GM11168 (cell line): Measurements from ENCODE around the gene NAA20.

Experiments
- in situ Hi-C: fragments of 300-500 bp; cut with MboI; formaldehyde crosslinking; loops from one replicate; pipeline ENCODE4 v1.12.0; 2022; ENCODE audit warnings: low sequenced_read_pairs; ENCODE audit not compliant: unreplicated experiment

Gene NAA20, protein sequence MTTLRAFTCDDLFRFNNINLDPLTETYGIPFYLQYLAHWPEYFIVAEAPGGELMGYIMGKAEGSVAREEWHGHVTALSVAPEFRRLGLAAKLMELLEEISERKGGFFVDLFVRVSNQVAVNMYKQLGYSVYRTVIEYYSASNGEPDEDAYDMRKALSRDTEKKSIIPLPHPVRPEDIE

DNA sequence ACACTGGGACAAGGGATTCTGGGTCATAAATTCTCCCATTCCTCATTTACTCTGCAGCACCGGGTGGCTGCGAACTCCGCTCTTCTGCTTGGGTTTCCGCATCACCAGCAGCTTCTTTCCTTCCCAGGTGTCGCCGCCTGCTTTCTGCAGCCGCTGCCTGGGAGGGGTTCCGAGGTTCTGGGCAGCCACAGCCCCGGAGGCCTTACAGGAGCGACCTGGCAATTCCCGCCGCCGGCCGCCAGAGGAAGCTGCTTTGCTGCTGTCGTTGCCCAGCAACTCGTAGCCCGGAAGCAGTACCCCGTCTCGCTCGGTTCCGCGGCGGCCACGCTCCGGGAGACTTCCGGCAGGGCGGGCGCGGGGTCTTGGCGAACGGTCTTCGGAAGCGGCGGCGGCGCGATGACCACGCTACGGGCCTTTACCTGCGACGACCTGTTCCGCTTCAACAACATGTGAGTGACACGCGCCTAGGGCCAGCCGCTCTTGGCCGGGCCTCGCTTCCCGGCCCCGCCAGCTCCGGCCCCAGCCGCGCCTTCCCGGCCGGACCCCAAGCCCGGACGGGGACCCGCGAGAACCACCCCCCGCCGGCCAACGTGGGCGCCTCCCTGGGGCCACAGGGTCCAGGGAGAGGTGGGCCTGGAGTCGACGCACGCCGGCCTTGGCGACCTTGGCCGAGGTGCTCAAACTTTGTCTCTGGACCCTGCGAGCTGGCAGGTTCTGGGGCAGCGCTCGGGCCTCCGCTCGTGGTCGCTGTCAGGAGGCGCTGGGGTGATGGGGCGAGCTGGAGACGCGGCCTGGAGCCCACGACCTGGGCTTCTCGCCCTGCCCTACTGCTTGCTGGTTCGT is at the start of gene NAA20:
Gene NAA20, plus strand, starts transcription at position 362 of the 843 bp plus-strand sequence. Its CDS starts 35 bp downstream, at position 397.
- in situ Hi-C loops: no loop called here

DNA sequence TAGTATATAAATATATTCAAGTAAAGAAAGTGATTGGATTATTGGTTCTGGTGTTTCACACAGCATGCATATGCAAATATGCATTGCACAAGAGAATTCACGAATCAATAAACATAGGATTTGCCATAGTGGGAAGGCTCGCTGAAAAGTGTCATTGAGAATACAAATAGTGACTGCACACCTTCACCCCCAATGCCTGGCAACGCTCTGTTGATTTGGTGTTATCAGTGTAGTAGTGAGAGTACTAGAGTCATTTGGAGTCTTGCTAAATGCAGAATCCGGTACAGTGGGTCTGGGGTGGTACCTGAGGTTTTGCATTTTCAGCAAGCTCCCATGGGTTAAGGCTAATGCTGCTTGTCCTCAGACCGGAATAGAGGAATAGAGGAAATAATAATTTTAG is 49.7 kb upstream of the NAA20 start:
- in situ Hi-C loops: no loop called here

DNA sequence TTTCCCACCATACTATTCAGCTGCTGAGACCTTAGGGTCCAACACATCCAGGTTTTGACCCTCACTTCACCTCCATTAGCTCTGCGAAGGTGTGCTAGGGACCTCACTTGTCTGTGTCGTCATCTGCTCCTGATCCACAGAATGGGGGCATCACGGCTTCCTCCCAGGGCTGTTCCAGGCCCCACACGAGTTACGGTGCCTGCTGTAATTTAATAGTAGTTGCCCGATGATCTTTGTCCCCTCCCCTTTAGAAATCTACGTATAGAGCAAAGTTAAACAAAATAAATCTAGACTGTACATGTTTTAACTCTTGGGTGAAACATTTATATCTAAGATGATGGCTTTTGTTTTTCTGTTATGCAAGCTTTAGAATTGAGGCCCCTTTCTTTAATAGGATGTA is 49.1 kb upstream of the NAA20 start:
- in situ Hi-C loops: no loop called here

DNA sequence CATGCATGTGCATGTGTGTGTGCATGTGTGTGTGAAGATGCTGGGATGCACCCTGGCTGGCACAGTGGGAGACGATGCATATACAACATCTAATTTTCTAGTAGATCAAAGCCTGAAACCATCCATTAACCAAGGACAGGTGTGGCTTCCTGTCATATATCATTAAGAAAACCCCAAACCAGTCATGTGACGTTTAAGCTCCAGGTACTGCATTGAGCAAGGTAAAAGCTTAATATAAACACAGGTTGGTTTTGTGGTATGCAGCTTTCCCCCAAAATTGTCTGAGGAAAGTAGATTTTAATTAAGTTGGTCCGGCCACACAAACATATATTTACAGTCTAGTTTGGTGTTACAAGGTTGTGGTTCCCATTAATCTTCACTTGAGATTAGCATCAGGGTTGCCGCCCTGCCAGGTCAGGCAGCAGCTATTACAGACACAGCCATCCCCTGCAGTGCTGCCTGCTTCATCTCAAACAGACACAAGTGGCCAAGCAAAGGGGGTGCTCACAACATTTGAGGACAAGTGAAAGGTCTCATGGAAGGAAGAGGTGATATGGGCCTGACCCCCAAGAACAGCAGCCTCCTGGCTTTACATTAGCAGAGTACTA is 48.6 kb upstream of the NAA20 start:
- in situ Hi-C loops: no loop called here

DNA sequence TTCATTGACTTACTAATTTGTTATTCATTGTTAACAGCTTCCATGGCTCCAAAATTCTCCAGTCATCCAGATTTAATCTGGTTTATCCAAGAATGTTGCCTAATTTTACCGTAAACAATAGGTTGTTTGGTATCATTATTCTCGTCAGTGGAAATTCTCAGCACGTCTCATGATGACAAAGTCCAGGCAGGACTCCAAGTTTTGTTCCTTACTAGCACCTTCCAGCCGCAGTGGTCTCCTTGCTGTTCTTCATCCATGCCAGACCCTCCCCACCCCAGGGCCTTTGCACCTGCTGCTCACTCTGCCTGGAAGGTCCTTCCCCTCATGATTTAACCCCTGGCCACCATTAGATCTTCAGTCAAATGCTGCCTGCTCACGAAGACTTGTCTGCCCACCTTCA is 48.1 kb upstream of the NAA20 start:
- in situ Hi-C loops: no loop called here

DNA sequence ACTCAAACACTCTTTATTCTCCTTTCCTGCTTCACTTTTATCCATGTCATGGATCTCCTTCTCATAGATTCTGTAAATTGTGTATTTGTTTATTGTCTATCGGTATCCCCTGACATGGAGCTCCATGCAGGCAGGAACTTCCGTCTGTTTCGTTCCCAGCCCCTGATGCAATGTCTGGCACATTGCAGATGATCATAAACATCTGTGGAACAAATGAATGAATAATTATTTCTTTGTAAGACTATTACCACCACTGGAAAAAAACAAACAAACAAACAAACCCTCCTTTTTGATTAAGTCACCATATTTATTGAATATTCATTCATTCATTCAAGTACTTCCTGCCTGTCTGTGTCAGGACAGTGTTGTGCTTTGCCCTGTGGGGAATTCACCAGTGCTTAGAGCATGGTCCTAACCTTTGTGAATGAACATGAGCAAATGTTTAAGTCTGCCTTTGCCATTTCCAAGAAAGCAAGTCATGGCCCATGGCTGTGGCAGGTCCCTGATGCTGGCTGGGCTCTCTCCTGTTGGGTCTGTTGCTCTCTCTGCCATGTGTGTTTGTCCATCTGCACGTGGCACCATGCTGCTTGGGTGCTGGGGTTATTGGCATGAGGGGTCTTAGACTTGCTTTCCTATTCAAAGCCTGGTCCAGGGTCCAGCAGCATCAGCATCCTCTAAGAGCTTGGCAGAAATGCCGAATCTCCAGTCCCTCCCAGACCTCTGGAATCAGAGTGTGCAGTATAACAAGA is 47.5 kb upstream of the NAA20 start:
- in situ Hi-C loops: no loop called here

DNA sequence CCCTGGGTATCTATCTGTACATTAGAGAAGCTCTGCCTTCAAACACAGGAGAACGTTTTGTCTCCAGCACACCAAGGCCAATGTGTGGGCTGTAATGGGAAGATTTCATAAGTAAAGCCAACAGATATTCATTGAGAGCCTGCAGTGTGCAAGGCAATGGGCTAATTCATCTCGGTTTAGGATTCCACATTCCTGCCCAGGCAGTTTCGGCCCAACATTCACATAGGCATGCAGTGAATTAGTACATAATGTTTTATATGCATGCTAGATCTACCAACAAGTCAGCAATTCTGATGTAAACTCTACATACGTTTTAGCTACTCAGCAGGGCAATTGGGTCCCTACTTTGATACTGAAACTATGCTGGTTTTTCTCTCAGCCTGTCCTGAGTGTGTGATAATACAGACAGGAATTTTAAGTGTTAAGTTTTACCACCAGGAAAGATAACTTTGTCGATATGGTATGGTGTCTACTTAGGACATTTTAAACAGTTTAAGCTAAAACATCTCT is 46.9 kb upstream of the NAA20 start:
- in situ Hi-C loops: no loop called here

DNA sequence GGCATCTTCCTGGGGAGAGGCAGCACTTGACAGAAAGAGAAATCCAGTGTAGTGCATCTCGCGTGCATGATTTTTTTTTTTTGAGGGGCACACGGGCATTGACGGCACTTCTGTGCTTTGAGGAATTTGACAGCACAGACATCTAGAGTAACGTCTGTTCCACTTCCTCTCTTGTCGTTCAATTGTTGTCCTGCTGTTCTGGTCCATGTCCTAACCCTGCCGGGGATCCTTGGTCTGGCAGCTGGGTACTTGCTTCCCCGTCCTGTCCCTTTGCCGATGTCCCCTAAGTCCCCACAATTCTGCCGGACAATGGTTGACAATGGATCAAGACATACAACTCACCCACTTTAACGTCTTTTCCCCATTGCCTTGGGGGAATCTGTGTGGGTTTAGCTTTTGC is 46.0 kb upstream of the NAA20 start:
- in situ Hi-C loops: no loop called here

DNA sequence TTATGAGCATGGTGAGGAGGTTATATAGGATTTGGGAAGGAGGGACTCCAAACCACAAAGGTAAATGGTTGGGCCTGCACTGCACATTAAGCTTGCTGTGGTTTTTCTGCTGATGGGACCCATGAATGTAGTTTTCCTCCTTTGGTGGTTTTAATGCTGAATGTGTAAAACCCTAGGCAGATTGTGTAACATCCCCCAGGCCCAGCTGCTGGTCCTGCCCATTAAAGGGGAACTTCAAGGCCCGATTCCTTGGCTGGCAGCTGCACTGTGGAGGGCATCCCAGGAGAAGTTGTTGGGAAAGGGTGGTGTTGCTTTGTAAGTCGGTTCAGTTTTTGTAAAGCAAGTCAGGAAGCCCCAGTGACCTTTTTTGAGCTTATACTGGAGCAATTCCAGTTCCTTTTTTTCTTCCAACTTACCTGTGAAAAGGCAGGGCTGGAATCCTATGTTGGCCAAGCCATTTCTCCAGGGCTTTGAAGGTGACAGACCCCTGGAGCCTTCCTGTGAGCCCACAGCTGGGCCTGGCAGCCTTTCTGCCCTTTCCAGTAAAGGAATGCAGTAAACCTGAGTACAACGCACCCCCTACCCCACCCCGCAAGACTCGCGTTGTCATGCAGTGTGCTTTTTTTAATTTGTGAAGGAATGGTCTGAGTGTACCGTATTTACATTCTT is 43.1 kb upstream of the NAA20 start:
- in situ Hi-C loops: no loop called here

DNA sequence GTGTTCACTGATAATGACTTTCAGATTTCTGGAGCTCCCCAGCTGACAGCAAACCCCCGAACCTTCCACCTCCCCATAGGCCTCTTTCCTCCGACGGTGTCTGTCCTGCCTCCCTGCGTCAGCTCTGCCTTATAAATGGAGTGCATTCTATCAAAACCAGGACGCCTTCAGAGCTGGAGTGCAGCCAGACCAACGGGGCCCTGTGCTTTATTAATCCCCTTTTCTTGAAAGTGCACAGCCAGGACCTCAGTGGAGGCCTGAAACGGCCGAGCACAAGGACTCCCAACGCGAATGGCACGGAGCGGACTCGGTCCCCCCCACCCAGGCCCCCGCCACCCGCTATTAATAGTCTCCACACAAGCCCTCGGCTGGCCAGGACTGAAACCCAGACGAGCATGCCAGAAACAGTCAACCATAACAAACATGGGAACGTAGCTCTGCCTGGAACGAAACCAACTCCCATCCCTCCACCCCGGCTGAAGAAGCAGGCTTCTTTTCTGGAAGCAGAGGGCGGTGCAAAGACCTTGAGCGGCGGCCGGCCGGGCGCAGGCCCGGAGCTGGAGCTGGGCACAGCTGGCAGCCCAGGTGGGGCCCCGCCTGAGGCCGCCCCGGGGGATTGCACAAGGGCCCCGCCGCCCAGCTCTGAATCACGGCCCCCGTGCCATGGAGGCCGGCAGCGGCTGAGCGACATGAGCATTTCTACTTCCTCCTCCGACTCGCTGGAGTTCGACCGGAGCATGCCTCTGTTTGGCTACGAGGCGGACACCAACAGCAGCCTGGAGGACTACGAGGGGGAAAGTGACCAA is 42.3 kb upstream of the NAA20 start:
- in situ Hi-C loops: no loop called here

DNA sequence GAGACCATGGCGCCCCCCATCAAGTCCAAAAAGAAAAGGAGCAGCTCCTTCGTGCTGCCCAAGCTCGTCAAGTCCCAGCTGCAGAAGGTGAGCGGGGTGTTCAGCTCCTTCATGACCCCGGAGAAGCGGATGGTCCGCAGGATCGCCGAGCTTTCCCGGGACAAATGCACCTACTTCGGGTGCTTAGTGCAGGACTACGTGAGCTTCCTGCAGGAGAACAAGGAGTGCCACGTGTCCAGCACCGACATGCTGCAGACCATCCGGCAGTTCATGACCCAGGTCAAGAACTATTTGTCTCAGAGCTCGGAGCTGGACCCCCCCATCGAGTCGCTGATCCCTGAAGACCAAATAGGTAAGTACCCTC is 41.7 kb upstream of the NAA20 start:
- in situ Hi-C loops: no loop called here

DNA sequence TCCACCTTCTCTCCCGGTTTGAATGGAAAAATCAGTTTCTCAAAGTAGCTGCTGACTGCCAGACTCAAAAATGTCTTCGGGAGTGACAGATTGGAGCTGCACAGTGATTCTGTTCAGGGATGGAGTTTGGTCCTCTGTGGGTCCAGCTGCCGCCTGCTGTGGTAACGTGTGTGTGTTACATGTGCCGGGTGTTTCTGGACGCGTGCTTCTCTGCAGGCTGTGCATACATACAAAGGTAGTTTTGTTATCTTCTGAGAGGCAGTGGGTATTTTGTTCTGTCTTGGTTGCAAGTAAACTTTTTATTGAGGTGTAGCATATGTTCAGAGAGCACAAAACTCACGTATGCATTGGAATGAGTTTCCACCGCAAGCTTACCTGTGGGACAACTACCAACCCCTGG is 41.3 kb upstream of the NAA20 start:
- in situ Hi-C loops: no loop called here

DNA sequence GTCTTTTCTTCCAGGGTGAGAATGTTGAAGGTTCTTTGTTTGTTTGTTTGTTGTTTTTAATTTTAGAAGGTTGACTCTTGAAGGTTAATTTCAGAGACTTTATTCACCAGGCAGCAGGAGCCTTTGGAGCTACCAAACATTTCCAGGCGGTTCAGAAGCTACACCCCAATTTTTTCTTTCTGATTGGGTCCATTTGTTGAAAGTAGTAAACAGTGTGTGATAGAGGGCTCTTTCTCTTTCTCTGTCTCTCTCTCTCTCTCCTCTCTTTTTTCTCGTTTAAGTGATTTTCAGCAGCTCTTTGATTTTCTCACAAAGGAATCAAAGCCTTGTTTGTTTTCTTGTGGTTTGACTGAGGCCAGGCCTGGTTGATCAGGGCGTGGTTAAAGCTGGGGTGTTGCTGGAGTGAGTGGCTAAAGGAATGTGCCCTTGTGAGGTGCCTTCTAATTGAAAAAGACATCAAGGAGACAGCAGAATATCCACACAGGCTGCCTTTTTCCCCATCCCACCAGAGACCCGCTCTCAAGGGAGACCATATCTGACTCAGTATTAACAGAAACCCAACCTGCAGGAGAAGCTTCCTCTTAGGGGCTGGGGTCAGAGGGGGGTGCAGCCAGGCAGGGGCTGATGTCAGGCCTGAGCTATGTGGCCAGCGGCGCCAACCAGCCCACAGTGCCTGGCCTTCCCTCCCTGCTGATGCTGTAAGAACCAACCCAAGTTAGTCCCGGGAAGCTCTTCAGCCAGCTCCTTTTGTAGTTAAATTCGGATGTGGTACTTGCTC is 40.4 kb upstream of the NAA20 start:
- in situ Hi-C loops: no loop called here

DNA sequence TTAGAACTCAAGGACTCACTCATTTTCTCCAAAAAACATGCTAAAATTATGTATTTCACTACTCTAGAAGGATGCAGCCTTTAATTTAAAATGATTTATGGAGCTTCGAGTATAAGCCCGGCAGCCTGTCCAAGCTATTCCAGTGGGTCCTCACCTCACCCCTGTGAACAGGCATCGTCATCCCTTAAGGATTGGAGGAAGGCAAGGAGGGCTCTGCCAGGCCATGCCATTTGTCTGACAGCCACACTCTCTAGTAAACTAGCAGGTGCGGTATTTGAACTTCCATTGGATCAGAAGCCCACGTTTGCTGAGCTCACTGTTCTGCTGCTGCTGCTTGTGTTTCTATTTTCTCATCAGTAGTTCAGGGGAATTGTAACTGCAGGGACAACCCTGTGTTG is 39.8 kb upstream of the NAA20 start:
- in situ Hi-C loops: no loop called here

DNA sequence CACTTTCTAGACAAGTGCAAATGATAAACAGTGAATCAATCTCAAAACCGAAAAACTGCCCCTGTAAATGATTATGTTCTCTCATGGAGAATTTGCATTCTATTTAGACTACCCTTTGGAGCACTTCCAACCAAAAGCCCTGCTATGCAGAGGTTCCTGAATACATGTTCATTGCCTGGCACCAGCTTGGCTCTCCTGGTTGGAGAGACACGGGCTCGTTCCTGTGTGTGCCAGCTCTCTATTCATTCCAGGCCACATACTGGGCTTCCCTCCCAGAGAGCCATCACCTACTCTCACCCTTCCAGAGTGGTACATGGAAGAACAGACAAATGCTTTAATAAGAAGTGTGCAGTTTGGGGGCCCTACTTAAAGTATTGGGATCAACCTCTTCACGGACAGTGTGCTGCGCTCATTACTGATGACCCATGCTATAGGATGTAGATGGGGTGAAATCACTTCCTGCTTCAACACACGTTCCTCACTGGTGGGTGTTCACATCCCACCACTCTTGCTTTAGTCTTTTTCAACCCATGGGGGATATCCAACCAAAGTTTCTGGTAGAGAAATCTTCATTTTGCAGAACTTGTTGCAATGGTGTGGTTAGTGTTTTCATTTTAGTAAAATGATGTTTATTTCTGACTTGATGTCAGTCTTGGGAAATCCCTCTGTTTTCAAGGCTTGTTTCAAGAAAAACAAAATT is 38.5 kb upstream of the NAA20 start:
- in situ Hi-C loops: no loop called here

DNA sequence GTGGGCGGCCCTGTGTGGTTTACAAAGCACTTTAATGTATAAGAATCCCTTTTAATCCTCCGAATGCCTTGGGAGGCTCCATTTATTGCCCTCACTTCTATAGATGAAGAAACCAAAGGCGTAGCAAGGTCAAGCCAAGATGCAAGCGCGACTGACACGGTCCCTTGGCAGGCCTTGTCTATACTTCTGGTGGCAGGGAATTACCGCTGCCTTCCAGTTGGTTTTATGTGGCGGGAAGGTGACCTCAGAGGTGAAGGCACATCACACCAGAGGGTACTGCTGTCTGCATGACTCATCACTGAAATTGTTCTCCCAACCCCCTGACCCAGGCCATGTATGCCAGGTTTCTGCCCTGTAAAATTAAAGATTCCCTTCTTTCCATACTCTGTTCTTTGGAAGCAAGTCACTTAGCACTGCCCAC is 36.1 kb upstream of the NAA20 start:
- in situ Hi-C loops: loop anchor here (10.0 kb wide), 1 partner anchor 196 kb away; no protein-coding TSS in a partner anchor

DNA sequence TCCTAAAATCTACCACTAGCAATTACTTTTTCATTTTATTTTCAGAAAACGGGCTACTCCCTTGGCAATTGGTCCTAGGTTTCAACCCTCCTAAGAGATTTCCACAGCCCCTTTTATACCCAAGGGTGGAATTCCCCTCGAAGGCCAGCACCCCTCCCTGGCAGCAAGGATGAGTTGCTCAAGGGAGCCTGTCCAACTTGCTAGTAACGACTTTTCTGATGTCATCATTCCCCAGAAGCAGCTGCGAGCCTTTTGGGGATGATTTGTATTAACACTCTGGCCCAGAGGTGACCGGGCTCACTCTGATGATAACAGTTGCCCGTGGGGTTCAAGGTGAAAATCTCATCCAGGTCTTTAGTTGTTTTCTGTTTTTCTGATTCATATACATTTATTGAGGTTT is 30.7 kb upstream of the NAA20 start:
- in situ Hi-C loops: loop anchor here (10.0 kb wide), 1 partner anchor 202 kb away; no protein-coding TSS in a partner anchor

DNA sequence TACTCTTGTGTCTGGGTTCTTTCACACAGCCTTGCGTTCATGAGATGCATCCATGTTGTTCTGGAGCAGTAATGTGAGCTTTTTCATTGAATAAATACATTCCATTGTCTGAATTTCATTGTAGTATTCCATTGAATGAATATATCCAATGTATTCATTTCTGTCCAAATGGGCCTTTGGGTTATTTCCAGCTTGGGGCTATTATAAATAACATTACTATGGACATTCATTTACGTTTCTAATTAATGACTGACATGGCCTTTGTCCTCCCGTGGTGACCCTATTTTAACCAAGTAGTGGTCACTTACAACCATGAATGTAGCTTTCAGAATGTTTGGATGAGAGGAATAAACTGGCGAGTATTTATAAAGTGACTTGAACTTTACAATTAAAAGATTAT is 30.1 kb upstream of the NAA20 start:
- in situ Hi-C loops: loop anchor here (10.0 kb wide), 1 partner anchor 202 kb away; no protein-coding TSS in a partner anchor
